GM23338 (cell line): Measurements from ENCODE around the gene COL16A1. TPM values are rescaled to one million over a fixed set of nuclear protein-coding genes. Genes with fewer than 3 reads are reported as not detected.

ENCODE experiments used
- ATAC-seq: fragments of 200-7000 bp; cut with Tn5 transposase; 3 replicates; pipeline ENCODE4 v1.9.1; 2020
- DNase-seq: peaks from one replicate; pipeline ENCODE4 v3.0.0-alpha.2; 2015; ENCODE audit warnings: low spot score
- H2AFZ ChIP-seq: fragments of 200-600 bp; sonication (generic); 2 replicates; pipeline ENCODE4 v1.8.0; 2016; ENCODE audit warnings: antibody characterized with exemption, mild to moderate bottlenecking, moderate library complexity
- H3F3A ChIP-seq: fragments of 200-600 bp; sonication (generic); replicated peaks from 2 replicates; pipeline ENCODE4 v1.8.0; 2017; ENCODE audit warnings: antibody characterized with exemption, mixed run types, low read depth
- H3K27ac ChIP-seq: fragments of 200-600 bp; sonication (generic); 2 replicates; pipeline ENCODE4 v1.6.1; 2016; ENCODE audit warnings: low read depth
- H3K27me3 ChIP-seq: fragments of 200-600 bp; sonication (generic); 2 replicates; pipeline ENCODE4 v1.8.0; 2016; ENCODE audit warnings: mild to moderate bottlenecking, mixed run types, moderate library complexity; ENCODE audit not compliant: insufficient read depth
- H3K36me3 ChIP-seq: fragments of 200-600 bp; sonication (generic); 2 replicates; pipeline ENCODE4 v1.8.0; 2016; ENCODE audit warnings: mild to moderate bottlenecking; ENCODE audit not compliant: insufficient read depth
- H3K4me1 ChIP-seq: fragments of 200-600 bp; sonication (generic); 2 replicates; pipeline ENCODE4 v1.8.0; 2016; ENCODE audit warnings: mild to moderate bottlenecking, moderate library complexity; ENCODE audit not compliant: insufficient read depth
- H3K4me2 ChIP-seq: fragments of 200-600 bp; sonication (generic); 2 replicates; pipeline ENCODE4 v1.7.1; 2017; ENCODE audit warnings: mixed run types
- H3K4me3 ChIP-seq: fragments of 200-600 bp; sonication (generic); 2 replicates; pipeline ENCODE4 v1.6.1; 2016; ENCODE audit warnings: mixed run types
- H3K79me2 ChIP-seq: fragments of 200-600 bp; sonication (generic); replicated peaks from 2 replicates; pipeline ENCODE4 v1.8.0; 2017; ENCODE audit warnings: mild to moderate bottlenecking; ENCODE audit not compliant: insufficient read depth
- H3K9me2 ChIP-seq: fragments of 200-600 bp; sonication (generic); 2 replicates; pipeline ENCODE4 v1.8.0; 2017; ENCODE audit not compliant: insufficient read depth
- H4K20me1 ChIP-seq: fragments of 200-600 bp; sonication (generic); replicated peaks from 2 replicates; pipeline ENCODE4 v1.8.0; 2017; ENCODE audit warnings: mild to moderate bottlenecking; ENCODE audit not compliant: insufficient read depth
- H3K27ac Mint-ChIP-seq: 2 replicates; pipeline ENCODE4 v1.8.0; 2020; ENCODE audit warnings: inconsistent platforms, mild to moderate bottlenecking, moderate library complexity, mixed read lengths
- H3K27me3 Mint-ChIP-seq: 3 replicates; pipeline ENCODE4 v1.8.0; 2022; ENCODE audit warnings: low read depth, mild to moderate bottlenecking, moderate library complexity, mixed read lengths, inconsistent platforms; ENCODE audit not compliant: insufficient read depth, poor library complexity
- H3K36me3 Mint-ChIP-seq: 3 replicates; pipeline ENCODE4 v1.8.0; 2021; ENCODE audit warnings: low read depth, mild to moderate bottlenecking, inconsistent platforms, moderate library complexity, mixed read lengths
- H3K4me1 Mint-ChIP-seq: 3 replicates; pipeline ENCODE4 v1.8.0; 2020; ENCODE audit warnings: mild to moderate bottlenecking, inconsistent platforms, mixed read lengths
- H3K4me3 Mint-ChIP-seq: 3 replicates; pipeline ENCODE4 v1.8.0; 2021; ENCODE audit warnings: moderate library complexity, mild to moderate bottlenecking, inconsistent platforms, mixed read lengths
- H3K9me3 Mint-ChIP-seq: 3 replicates; pipeline ENCODE4 v1.8.0; 2020; ENCODE audit warnings: moderate library complexity, mild to moderate bottlenecking, inconsistent platforms, mixed read lengths
- CREB1 ChIP-seq: fragments of 250-450 bp; sonication (Bioruptor Pico); IDR thresholded peaks from 2 replicates; pipeline ENCODE4 v1.5.0; 2020; ENCODE audit warnings: low read depth, mild to moderate bottlenecking, moderate library complexity
- EZH2 ChIP-seq: fragments of 200-600 bp; sonication (generic); IDR thresholded peaks from one replicate; pipeline ENCODE4 v1.8.0; 2017; ENCODE audit warnings: antibody characterized with exemption, mild to moderate bottlenecking, low read depth; ENCODE audit not compliant: unreplicated experiment
- EZH2phosphoT487 ChIP-seq: fragments of 200-600 bp; sonication (generic); IDR thresholded peaks from one replicate; pipeline ENCODE4 v1.8.1; 2018; ENCODE audit warnings: antibody characterized with exemption; ENCODE audit not compliant: unreplicated experiment
- NANOG ChIP-seq: IDR thresholded peaks from 2 replicates; pipeline ENCODE4 v1.6.1; 2016; ENCODE audit warnings: antibody characterized with exemption, borderline replicate concordance
- STAT1 ChIP-seq: IDR thresholded peaks from one replicate; pipeline ENCODE4 v1.6.1; 2016; ENCODE audit warnings: antibody characterized with exemption; ENCODE audit not compliant: unreplicated experiment
- ZNF114 ChIP-seq: fragments of 250-450 bp; sonication (Bioruptor Pico); IDR thresholded peaks from 2 replicates; pipeline ENCODE4 v1.5.0; 2020; ENCODE audit warnings: mild to moderate bottlenecking, moderate library complexity
- ZNF331 ChIP-seq: fragments of 250-450 bp; sonication (Bioruptor Pico); IDR thresholded peaks from 2 replicates; pipeline ENCODE4 v1.5.0; 2020; ENCODE audit warnings: low read depth, mild to moderate bottlenecking, moderate library complexity
- polyA plus RNA-seq: library from polyadenylated mRNA; unstranded; fragments of >200 nt; fragmentation: Nextera tagmentation; extraction: Ambion mirVana; gene quantifications from 2 replicates; pipeline ENCODE4 v1.2.1, GENCODE V29; 2016
- total RNA-seq: library from RNA; depleted of rRNA; stranded (reverse); fragments of >200 nt; shearing (Covaris generic); gene quantifications from 2 replicates; pipeline ENCODE4 v1.2.3, GENCODE V29; 2014
- TF ChIP-seq, protein P1 (sequence below): fragments of 250-450 bp; sonication (Bioruptor Pico); IDR thresholded peaks from 2 replicates; pipeline ENCODE4 v1.5.0; 2020; ENCODE audit warnings: mild to moderate bottlenecking, moderate library complexity
- TF ChIP-seq, protein P2 (sequence below): IDR thresholded peaks from one replicate; pipeline ENCODE4 v1.6.1; 2018; ENCODE audit warnings: antibody characterized with exemption; ENCODE audit not compliant: unreplicated experiment

Gene COL16A1
- total and polyA plus RNA-seq, 2 experiments from 2014 or later = 4.2 to 13.2 TPM

DNA sequence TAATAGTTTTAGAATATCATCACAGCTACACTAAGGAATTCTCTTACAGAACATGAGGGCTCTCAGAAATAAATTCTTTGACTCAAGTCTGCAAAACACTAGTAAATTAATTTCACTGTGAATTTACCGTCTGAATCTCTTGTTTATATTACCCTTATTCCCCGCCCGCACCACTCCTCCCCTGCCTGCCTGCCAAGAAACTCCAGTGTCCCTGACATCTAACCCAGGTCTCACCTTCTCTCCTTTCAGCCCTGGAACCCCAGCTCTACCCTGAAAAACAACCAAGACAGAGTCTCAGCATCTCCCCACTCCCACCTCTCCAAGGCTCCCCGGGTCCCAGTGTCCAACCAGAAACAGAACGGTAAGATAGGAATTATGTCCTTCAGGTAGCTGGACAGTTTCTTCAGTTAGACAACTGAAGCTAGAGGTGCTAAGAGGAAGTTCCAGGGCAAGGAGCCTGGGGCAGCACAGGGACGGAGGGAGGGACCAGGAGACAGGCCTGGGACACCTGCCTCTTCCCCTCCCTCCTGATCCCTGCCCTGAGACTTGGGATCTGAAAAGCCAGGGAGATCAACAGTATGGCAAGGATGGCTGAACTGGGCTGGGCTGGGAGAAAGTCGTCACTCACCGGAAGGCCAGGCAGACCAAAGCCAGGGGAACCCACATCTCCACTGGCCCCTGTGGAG is 15.4 kb downstream of the COL16A1 start:
- ATAC-seq (no peak), DNase-seq (no peak)
- Histone ChIP-seq H3K4me2 (no peak overlapping the region), H3K4me1 (no peaks in the 10 kb centered on the region), H3K27me3 (no peaks in the 10 kb centered on the region), H3K36me3 (no peaks in the 10 kb centered on the region), H3K4me3 (no peak overlapping the region), H3K27ac (no peak overlapping the region), H3K79me2 (no peaks in the 10 kb centered on the region), H3K9me2 (no peaks in the 10 kb centered on the region), H3F3A (no peaks in the 10 kb centered on the region), H2AFZ (no peak overlapping the region), H4K20me1 (no peaks in the 10 kb centered on the region)
- H3K27me3 Mint-ChIP-seq = peaks cover 13% of the 10 kb centered on the region
- H3K27ac Mint-ChIP-seq = no peak overlapping the region
- H3K4me3 Mint-ChIP-seq = no peak overlapping the region
- H3K4me1 Mint-ChIP-seq = peaks cover 24% of the 10 kb centered on the region
- H3K36me3 Mint-ChIP-seq = no peaks in the 10 kb centered on the region
- TF ChIP-seq CREB1 (CRISPR knock-in tag) = no peak
- no peak for TF ChIP-seq EZH2phosphoT487
- TF ChIP-seq ZNF331 (CRISPR knock-in tag) = no peak
- TF ChIP-seq NANOG = no peak
- TF ChIP-seq, protein P1, sequence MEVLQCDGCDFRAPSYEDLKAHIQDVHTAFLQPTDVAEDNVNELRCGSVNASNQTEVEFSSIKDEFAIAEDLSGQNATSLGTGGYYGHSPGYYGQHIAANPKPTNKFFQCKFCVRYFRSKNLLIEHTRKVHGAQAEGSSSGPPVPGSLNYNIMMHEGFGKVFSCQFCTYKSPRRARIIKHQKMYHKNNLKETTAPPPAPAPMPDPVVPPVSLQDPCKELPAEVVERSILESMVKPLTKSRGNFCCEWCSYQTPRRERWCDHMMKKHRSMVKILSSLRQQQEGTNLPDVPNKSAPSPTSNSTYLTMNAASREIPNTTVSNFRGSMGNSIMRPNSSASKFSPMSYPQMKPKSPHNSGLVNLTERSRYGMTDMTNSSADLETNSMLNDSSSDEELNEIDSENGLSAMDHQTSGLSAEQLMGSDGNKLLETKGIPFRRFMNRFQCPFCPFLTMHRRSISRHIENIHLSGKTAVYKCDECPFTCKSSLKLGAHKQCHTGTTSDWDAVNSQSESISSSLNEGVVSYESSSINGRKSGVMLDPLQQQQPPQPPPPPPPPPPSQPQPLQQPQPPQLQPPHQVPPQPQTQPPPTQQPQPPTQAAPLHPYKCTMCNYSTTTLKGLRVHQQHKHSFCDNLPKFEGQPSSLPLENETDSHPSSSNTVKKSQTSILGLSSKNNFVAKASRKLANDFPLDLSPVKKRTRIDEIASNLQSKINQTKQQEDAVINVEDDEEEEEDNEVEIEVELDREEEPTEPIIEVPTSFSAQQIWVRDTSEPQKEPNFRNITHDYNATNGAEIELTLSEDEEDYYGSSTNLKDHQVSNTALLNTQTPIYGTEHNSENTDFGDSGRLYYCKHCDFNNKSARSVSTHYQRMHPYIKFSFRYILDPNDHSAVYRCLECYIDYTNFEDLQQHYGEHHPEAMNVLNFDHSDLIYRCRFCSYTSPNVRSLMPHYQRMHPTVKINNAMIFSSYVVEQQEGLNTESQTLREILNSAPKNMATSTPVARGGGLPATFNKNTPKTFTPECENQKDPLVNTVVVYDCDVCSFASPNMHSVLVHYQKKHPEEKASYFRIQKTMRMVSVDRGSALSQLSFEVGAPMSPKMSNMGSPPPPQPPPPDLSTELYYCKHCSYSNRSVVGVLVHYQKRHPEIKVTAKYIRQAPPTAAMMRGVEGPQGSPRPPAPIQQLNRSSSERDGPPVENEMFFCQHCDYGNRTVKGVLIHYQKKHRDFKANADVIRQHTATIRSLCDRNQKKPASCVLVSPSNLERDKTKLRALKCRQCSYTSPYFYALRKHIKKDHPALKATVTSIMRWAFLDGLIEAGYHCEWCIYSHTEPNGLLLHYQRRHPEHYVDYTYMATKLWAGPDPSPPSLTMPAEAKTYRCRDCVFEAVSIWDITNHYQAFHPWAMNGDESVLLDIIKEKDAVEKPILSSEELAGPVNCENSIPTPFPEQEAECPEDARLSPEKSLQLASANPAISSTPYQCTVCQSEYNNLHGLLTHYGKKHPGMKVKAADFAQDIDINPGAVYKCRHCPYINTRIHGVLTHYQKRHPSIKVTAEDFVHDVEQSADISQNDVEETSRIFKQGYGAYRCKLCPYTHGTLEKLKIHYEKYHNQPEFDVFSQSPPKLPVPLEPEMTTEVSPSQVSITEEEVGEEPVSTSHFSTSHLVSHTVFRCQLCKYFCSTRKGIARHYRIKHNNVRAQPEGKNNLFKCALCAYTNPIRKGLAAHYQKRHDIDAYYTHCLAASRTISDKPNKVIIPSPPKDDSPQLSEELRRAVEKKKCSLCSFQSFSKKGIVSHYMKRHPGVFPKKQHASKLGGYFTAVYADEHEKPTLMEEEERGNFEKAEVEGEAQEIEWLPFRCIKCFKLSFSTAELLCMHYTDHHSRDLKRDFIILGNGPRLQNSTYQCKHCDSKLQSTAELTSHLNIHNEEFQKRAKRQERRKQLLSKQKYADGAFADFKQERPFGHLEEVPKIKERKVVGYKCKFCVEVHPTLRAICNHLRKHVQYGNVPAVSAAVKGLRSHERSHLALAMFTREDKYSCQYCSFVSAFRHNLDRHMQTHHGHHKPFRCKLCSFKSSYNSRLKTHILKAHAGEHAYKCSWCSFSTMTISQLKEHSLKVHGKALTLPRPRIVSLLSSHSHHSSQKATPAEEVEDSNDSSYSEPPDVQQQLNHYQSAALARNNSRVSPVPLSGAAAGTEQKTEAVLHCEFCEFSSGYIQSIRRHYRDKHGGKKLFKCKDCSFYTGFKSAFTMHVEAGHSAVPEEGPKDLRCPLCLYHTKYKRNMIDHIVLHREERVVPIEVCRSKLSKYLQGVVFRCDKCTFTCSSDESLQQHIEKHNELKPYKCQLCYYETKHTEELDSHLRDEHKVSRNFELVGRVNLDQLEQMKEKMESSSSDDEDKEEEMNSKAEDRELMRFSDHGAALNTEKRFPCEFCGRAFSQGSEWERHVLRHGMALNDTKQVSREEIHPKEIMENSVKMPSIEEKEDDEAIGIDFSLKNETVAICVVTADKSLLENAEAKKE = no peak
- no peak for TF ChIP-seq STAT1
- TF ChIP-seq EZH2 = no peak
- TF ChIP-seq ZNF114 (CRISPR knock-in tag) = no peak
- TF ChIP-seq, protein P2, sequence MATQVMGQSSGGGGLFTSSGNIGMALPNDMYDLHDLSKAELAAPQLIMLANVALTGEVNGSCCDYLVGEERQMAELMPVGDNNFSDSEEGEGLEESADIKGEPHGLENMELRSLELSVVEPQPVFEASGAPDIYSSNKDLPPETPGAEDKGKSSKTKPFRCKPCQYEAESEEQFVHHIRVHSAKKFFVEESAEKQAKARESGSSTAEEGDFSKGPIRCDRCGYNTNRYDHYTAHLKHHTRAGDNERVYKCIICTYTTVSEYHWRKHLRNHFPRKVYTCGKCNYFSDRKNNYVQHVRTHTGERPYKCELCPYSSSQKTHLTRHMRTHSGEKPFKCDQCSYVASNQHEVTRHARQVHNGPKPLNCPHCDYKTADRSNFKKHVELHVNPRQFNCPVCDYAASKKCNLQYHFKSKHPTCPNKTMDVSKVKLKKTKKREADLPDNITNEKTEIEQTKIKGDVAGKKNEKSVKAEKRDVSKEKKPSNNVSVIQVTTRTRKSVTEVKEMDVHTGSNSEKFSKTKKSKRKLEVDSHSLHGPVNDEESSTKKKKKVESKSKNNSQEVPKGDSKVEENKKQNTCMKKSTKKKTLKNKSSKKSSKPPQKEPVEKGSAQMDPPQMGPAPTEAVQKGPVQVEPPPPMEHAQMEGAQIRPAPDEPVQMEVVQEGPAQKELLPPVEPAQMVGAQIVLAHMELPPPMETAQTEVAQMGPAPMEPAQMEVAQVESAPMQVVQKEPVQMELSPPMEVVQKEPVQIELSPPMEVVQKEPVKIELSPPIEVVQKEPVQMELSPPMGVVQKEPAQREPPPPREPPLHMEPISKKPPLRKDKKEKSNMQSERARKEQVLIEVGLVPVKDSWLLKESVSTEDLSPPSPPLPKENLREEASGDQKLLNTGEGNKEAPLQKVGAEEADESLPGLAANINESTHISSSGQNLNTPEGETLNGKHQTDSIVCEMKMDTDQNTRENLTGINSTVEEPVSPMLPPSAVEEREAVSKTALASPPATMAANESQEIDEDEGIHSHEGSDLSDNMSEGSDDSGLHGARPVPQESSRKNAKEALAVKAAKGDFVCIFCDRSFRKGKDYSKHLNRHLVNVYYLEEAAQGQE = no peak
- H3K9me3 Mint-ChIP-seq = no peaks in the 10 kb centered on the region; the same call in 2 of the 3 replicates
